Measurements from ENCODE around the gene DDA1. TPM values are rescaled to one million over a fixed set of nuclear protein-coding genes. Genes with fewer than 3 reads are reported as not detected.

Gene DDA1
- total and polyA plus RNA-seq, 10 of the 15 experiments (the other 5 are each of a cell fraction or from before 2014, with no cell fraction given), result 0.76 to 71.0 (median 39.4) TPM

GRCh38 chr19:17279436-17279835, 29.9 kb upstream of the DDA1 start:
- Histone ChIP-seq H3K9me3 (replicated peaks; ENCODE audit: control insufficient read depth, insufficient read depth, low read length) (no peaks in the 10 kb centered on the region), H2AFZ (ENCODE audit: control insufficient read depth, low read depth, low read length) (no peak overlapping the region), H3K4me3 (no peak overlapping the region), H3K9ac (ENCODE audit: control insufficient read depth, insufficient read depth, low read length) (no peak overlapping the region), H3K79me2 (ENCODE audit: control insufficient read depth, insufficient read depth, low read length) (no peaks in the 10 kb centered on the region; the same call in 1 of the 2 replicates), H3K27me3 (replicated peaks in 1 of 2; ENCODE audit: control insufficient read depth in 2 of 2, insufficient read depth in 2 of 2, low read length in 1 of 2) (no peaks in the 10 kb centered on the region), H4K20me1 (ENCODE audit: control insufficient read depth, insufficient read depth) (no peaks in the 10 kb centered on the region), H3K27ac (ENCODE audit: control insufficient read depth, insufficient read depth) (no peak overlapping the region), H3K36me3 (ENCODE audit: control insufficient read depth in 2 of 2, insufficient read depth in 2 of 2, low read length in 1 of 2) (peaks cover 2 to 13% of the 10 kb centered on the region in 2 experiments; a peak in 3 of 4 replicates), H3K4me2 (ENCODE audit: control insufficient read depth, insufficient read depth) (no peak overlapping the region), H3K4me1 (ENCODE audit: control insufficient read depth, insufficient read depth, low read length) (peaks cover 9% of the 10 kb centered on the region)
- ATAC-seq, result no peak
- in situ Hi-C loops (cut with MboI) (no loop called here), intact Hi-C loops (cut with micrococcal nuclease; ENCODE audit: unreplicated experiment) (no loop called here)
- FAIRE-seq, result no peak
- BruUV-seq (replicated peaks), result no TSS peak
- ChIA-PET POLR2A (interaction anchor here (3.2 kb wide), 1 partner anchor 12 kb away, joined by 16 read pairs; the partner anchor contains the start of gene BABAM1), CTCF (interaction anchor here (1.3 to 6.9 kb wide), 3 partner anchors 13 to 564 kb away, joined by 3 to 120 read pairs (median 9); partner anchors contain the start of genes BABAM1 and USHBP1), SMC1A (ENCODE audit: uncharacterized antibody, unreplicated experiment) (interaction anchor here (0.6 to 6.5 kb wide), 3 partner anchors 14 to 209 kb away, joined by 3 to 43 read pairs (median 3); partner anchors contain the start of genes BABAM1 and USHBP1), RAD21 (ENCODE audit: unreplicated experiment) (interaction anchor here (0.6 to 1.1 kb wide), 2 partner anchors 18 to 231 kb away, joined by 3 to 5 read pairs; no protein-coding TSS in a partner anchor)
- DNase-seq (ENCODE audit: low read depth, low spot score), result no peak
- WGBS (ENCODE audit: insufficient coverage, insufficient replicate concordance, low lambda C conversion rate, missing lambda C conversion rate), result 88% methylated on average over 3 of the region's 3 CpGs
- TF ChIP-seq RFX5 (IDR thresholded peaks at IDR 0.05; ENCODE audit: low read depth, low read length) (no peak), E4F1 (IDR thresholded peaks at IDR 0.05; ENCODE audit: borderline replicate concordance, partially characterized antibody) (no peak), ZNF622 (IDR thresholded peaks at IDR 0.05) (no peak), ZSCAN29 (IDR thresholded peaks at IDR 0.05) (no peak), ZBTB11 (CRISPR knock-in tag; IDR thresholded peaks at IDR 0.05) (no peak), SIX5 (IDR thresholded peaks at IDR 0.05; ENCODE audit: low read depth, low read length, severe bottlenecking) (no peak), YBX1 (IDR thresholded peaks at IDR 0.05) (no peak), TARDBP (IDR thresholded peaks at IDR 0.05; ENCODE audit: borderline replicate concordance) (no peak), ZNF217 (IDR thresholded peaks at IDR 0.05) (no peak), ATF2 (IDR thresholded peaks at IDR 0.05; ENCODE audit: low read length) (no peak), CUX1 (IDR thresholded peaks at IDR 0.05; ENCODE audit: insufficient replicate concordance, low read depth, low read length) (no peak)

All from GM12878 (cell line).